Retinal pigment epithelial cell (primary cell): ENCODE data around the gene PPP1R1B.

Experiments used
- DNase-seq: peaks from one replicate; pipeline ENCODE4 v3.0.0-alpha.2; 2010; ENCODE audit warnings: low read depth
- H3K4me3 ChIP-seq: 2 replicates; pipeline ENCODE4 v1.5.1; 2011; ENCODE audit warnings: mild to moderate bottlenecking, low read length, control low read depth, moderate library complexity
- TF ChIP-seq, protein P1 (sequence below): conservative IDR thresholded peaks from 2 replicates; pipeline ENCODE4 v1.5.1; 2011; ENCODE audit warnings: low read depth, low read length, control low read depth, inconsistent platforms

PPP1R1B gene

DNA sequence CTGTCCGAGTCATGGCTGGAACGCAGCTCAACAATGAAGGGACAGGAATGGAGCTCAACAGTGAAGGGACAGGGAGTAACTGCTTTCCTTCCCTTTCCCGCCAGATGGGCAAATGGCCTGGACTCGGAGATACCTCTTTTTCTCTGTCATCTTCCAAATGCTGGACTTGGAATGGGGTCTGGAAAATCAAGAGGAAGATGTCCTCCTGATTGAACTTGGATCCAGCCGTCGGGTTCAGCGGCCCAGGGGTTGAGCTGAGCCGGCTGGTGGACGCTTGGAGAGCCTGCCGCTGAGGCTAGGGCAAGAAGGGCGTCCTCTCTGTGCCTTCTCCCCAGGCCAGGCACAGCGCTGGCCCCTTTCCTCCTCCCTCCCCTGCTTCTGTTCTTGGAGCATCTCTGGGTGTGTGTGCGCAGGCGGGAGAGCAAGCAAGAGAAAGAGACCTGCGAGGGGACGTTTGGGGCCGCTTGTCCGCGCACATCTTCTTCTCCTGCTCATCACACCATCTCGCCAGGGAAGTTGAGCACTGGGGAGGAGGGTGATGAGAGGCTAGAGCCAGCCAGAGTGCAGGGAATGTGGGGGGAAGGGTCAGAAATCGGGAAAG is 25.7 kb upstream of the PPP1R1B start:
- no peak for DNase-seq
- H3K4me3 ChIP-seq = no peak overlapping the region
- TF ChIP-seq, protein P1, sequence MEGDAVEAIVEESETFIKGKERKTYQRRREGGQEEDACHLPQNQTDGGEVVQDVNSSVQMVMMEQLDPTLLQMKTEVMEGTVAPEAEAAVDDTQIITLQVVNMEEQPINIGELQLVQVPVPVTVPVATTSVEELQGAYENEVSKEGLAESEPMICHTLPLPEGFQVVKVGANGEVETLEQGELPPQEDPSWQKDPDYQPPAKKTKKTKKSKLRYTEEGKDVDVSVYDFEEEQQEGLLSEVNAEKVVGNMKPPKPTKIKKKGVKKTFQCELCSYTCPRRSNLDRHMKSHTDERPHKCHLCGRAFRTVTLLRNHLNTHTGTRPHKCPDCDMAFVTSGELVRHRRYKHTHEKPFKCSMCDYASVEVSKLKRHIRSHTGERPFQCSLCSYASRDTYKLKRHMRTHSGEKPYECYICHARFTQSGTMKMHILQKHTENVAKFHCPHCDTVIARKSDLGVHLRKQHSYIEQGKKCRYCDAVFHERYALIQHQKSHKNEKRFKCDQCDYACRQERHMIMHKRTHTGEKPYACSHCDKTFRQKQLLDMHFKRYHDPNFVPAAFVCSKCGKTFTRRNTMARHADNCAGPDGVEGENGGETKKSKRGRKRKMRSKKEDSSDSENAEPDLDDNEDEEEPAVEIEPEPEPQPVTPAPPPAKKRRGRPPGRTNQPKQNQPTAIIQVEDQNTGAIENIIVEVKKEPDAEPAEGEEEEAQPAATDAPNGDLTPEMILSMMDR = no peak

DNA sequence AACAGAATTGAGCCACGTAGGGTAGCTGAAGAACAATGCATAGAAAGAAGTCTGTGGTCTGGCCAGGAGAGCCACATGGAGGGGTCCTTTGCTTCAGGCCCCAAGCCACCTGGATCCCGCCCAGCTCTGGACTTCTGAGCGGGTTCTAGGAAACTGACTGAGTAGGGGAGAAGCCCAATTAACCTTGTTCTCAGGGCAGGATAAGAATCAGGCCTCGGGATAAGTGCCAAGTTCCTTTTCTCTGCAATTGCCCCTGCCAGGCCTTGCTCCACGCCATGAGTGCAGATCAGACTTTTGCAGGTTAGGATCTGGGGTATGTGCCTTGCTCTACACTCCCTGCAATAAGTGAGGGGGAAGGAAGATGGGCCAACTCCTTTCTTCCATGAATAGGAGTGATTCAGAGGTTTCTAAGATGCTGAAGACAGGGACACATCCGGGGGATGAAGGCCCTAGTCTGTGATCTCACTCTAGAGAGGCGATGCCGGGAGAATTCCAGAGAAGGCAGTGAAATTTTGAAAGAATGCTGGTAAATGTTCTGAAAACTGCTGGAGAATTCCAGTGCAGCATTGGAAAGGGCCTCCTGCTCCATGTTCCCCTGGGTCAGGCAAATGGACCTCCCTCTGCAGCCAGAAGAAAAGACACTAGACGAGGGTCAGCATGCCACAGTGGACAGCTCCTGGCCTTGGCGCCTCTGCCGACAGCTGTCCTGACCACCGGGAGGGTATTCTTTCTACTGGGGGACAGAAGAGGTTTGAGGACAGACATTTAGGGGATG is 24.8 kb upstream of the PPP1R1B start:
- H3K4me3 ChIP-seq = no peak overlapping the region
- DNase-seq = no peak
- TF ChIP-seq, protein P1 = no peak

DNA sequence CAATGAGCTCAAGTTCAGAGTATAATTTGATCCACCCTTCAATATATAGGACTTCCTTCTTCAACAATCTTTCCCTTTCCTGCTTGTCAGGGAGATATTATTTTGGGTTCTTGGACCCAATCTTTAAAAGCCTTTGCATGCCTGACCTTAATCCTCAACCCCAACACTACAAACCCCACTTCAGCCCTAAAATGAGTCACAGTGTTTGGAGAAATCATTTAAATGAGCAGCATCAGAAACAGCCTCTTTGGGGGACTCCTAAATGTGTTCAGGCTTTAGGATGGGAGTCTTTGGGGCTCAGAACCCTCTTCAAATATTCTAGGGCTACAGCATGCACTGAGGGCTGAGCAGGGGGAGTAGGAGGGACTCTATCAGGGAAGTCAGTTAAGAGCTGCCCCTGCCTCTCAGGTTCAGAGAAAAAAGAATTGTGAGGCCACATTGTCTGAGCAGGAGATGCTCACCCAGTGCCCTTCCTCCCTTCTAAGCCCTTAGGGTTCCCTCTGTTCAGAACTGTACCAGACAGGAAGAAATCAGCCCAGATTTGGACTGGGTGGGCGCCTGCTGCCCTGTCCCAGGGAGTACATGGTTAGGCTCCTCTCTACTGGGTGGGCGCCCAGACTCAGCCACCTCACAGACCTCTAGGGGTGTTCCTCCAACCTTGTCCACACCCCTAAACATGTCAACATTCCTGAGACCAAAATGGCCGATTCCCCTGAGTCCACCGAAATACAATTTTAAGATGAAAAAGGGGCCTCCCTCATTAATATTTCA is 24.0 kb upstream of the PPP1R1B start:
- DNase-seq = no peak
- no peak overlapping the region for H3K4me3 ChIP-seq
- TF ChIP-seq, protein P1 = no peak

DNA sequence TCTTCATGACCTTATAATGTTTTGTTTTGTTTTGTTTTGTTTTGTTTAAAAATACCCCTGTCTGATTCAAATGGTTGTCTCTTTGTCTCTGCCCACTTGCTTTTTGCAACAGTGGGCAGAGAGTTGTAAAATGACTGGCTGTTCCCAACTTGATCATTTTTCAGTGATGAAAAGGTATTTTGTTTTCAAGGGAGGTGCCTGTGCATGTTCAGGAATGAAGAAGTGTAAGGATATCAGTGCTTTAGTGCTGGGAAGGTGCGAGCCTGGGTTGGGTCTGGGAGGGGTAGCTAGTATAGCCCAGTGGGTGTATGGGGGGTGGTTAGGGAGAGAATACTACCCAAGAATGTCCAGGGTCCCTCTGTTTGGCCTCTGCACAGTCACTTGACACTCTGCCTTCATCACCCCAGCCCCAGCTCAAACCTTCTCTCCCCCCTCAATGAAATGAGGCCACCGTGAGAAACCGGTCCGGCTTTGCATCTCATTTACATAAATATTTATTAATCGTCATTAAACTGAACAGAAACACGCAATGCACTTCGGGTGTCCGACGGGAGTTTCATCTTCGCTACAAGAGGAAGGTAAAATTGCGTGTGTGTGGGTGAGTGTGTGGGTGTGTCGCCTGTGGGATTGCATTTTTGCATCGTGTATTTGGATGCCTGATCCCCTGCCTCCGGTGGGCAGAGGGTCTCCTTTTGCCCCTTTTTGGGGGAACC is 23.3 kb upstream of the PPP1R1B start:
- no peak for DNase-seq
- TF ChIP-seq, protein P1 = no peak
- no peak overlapping the region for H3K4me3 ChIP-seq

DNA sequence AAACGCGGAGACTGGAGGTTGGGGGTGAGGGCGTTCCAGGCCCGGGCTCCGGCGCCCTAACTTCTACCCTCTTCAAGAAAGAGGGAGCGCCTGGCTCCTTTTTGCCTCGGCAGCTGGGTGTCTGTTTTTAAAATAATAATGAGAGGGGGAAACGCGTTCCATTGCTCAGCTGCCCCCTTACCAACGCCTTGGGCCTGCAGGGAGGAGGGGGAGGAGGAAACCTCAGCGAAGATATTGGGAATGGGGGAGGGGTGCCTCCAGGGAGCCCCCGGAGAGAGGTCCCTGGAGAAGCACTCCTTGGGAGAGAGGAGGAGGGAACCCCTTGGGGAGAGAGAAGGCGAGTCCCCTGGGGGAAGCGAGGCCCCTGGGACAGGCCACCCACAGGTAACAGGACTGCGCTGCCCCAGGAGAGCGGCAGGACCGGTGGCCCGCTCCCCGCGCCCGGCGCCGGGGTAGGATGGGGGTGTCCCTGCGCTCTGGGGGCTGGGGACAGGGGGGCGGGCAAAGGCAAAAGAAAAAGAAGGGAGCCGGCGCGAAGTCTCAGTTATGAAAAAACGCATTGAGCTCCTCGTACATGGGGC is 21.8 kb upstream of the PPP1R1B start:
- TF ChIP-seq, protein P1 = no peak
- H3K4me3 ChIP-seq = no peak overlapping the region
- no peak for DNase-seq

DNA sequence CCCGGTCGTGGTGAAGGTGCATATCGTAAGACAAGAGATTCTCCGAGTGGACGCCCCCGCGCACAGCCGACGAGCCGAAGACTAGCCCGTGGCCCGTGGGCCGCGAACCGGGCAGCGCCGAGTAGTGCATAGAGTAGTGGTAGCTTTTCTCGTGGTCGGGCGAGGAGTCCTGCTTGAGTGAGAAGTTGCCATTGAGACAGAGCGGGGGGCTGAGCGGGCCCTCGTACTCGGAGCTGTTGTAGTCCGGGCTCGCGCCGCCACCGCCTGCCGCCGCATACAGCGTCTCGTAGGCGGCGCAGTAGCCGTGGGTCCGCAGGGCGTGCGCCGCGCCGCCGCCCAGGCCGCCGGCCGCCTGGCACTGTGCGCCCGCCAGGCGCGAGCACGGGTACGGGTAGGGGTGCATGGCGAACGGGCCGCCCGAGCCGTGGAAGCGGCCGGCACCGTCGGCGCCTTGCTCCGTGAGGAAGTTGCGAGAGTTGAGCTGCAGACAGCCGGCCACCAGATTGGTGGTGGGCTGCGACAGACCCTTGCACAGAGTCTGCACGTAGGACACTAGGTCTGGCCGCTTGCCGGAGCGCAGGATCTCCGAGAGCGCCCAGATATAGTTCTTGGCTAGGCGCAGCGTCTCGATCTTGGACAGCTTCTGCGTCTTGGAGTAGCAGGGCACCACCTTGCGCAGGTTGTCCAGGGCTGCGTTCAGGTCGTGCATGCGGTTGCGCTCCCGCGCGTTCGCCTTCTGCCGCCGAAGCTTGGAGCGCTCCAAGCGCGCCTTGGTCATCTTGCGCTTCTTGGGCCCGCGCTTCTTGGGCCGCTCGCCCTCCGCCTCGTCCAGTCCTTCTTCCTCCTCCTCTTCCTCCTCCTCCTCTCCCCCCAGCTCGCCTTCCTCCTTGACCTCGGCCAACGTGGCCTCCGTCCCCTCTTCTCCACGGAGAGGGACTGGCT is 21.0 kb upstream of the PPP1R1B start:
- TF ChIP-seq, protein P1 = no peak
- H3K4me3 ChIP-seq = no peak overlapping the region
- DNase-seq = no peak
